Body of pancreas (tissue), 4 donors: ENCODE data around the gene NR2C2.

Experiments used
- POLR2A ChIP-seq, 3 donors: fragments of 450-650 bp; IDR thresholded peaks; one replicate each; pipeline ENCODE4 v1.6.1; 2016; ENCODE audit warnings: antibody characterized with exemption in 3 of 3, mild to moderate bottlenecking in 2 of 3
- TF ChIP-seq, protein P1 (sequence below), 7 experiments: fragments of 450-650 bp in 4 of 7; fragments of 200-600 bp in 3 of 7; sonication (generic) in 3 of 7; IDR thresholded peaks; one replicate each; pipeline ENCODE4 v1.5.1; 2016 to 2019; ENCODE audit warnings: antibody characterized with exemption in 7 of 7

GRCh38 chr3:15086699-15087098 lies 139.3 kb downstream of the NR2C2 start:
- TF ChIP-seq, protein P1, sequence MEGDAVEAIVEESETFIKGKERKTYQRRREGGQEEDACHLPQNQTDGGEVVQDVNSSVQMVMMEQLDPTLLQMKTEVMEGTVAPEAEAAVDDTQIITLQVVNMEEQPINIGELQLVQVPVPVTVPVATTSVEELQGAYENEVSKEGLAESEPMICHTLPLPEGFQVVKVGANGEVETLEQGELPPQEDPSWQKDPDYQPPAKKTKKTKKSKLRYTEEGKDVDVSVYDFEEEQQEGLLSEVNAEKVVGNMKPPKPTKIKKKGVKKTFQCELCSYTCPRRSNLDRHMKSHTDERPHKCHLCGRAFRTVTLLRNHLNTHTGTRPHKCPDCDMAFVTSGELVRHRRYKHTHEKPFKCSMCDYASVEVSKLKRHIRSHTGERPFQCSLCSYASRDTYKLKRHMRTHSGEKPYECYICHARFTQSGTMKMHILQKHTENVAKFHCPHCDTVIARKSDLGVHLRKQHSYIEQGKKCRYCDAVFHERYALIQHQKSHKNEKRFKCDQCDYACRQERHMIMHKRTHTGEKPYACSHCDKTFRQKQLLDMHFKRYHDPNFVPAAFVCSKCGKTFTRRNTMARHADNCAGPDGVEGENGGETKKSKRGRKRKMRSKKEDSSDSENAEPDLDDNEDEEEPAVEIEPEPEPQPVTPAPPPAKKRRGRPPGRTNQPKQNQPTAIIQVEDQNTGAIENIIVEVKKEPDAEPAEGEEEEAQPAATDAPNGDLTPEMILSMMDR (IDR thresholded peaks at IDR 0.05) = no peak
- TF ChIP-seq POLR2A (IDR thresholded peaks at IDR 0.05) = no peak
